ENCODE data around the gene KCNT1. TPM values are rescaled to one million over a fixed set of nuclear protein-coding genes. Genes with fewer than 3 reads are reported as not detected.

Gene KCNT1
- total RNA-seq, 1 experiment from 2014 or later, result 0.17 TPM

GRCh38 chr9:135683401-135684034 lies 18.5 kb upstream of the KCNT1 start:
- Histone ChIP-seq H3K36me3 (ENCODE audit: control insufficient read depth in 1 of 2, insufficient read depth in 2 of 2, low read length in 2 of 2) (no peaks in the 10 kb centered on the region), H3K79me2 (ENCODE audit: insufficient read depth, low read length) (no peaks in the 10 kb centered on the region), H3K4me3 (replicated peaks in 1 of 2; ENCODE audit: low read depth in 1 of 2, low read length in 2 of 2) (no peak overlapping the region), H3K27ac (ENCODE audit: low read depth, low read length) (no peak overlapping the region), H3K4me2 (ENCODE audit: low read length) (no peak overlapping the region), H3K27me3 (ENCODE audit: insufficient read depth, low read length) (no peaks in the 10 kb centered on the region), H3K9me2 (ENCODE audit: insufficient read depth) (no peaks in the 10 kb centered on the region), H3K9ac (ENCODE audit: low read length) (no peak overlapping the region), H3K4me1 (ENCODE audit: control insufficient read depth in 1 of 2, insufficient read depth in 2 of 2, low read length in 2 of 2) (no peaks in the 10 kb centered on the region), H2AFZ (ENCODE audit: low read depth, low read length, poor library complexity, severe bottlenecking) (no peak overlapping the region), H3K9me3 (ENCODE audit: control insufficient read depth in 1 of 2, insufficient read depth in 1 of 2, low read depth in 1 of 2, low read length in 2 of 2) (no peaks in the 10 kb centered on the region), H4K20me1 (ENCODE audit: insufficient read depth) (no peaks in the 10 kb centered on the region)
- no peak for DNase-seq (ENCODE audit: low read depth, low spot score)
- intact Hi-C loops (cut with micrococcal nuclease), result no loop called here
- no TSS peak for BruUV-seq (replicated peaks)
- TF ChIP-seq FOSL1 (IDR thresholded peaks at IDR 0.05; ENCODE audit: low read depth) (no peak), MAX (IDR thresholded peaks at IDR 0.05) (no peak), CBX3 (IDR thresholded peaks at IDR 0.05; ENCODE audit: low read depth) (no peak), SRF (IDR thresholded peaks at IDR 0.05; ENCODE audit: low read depth) (no peak), ELF1 (IDR thresholded peaks at IDR 0.05; ENCODE audit: borderline replicate concordance, low read depth) (no peak), CEBPB (IDR thresholded peaks at IDR 0.05; ENCODE audit: low read depth) (no peak), EZH2 (IDR thresholded peaks at IDR 0.05) (no peak), REST (IDR thresholded peaks at IDR 0.05; ENCODE audit: low read depth) (no peak), EGR1 (IDR thresholded peaks at IDR 0.05; ENCODE audit: low read depth) (no peak), YY1 (IDR thresholded peaks at IDR 0.05; ENCODE audit: extremely low read depth, insufficient replicate concordance, low read depth, low read length) (no peak), EZH2phosphoT487 (IDR thresholded peaks at IDR 0.05; ENCODE audit: borderline replicate concordance) (no peak), SP1 (IDR thresholded peaks at IDR 0.05; ENCODE audit: low read depth) (no peak), POLR2AphosphoS5 (IDR thresholded peaks at IDR 0.05; ENCODE audit: low read depth, low read length) (no peak), SIN3A (IDR thresholded peaks at IDR 0.05; ENCODE audit: low read depth) (no peak), ZFX (IDR thresholded peaks at IDR 0.05) (no peak), TCF7L2 (IDR thresholded peaks at IDR 0.05; ENCODE audit: borderline replicate concordance, extremely low read depth, insufficient read depth, insufficient read length) (no peak), POLR2A (IDR thresholded peaks at IDR 0.05; ENCODE audit: borderline replicate concordance, extremely low read depth, insufficient read depth, insufficient read length) (no peak), ZBTB33 (IDR thresholded peaks at IDR 0.05; ENCODE audit: extremely low read depth, insufficient replicate concordance, low read length) (no peak), CTCF (IDR thresholded peaks at IDR 0.05 in 2 of 3, conservative IDR thresholded peaks at IDR 0.05 in 1 of 3; ENCODE audit: borderline replicate concordance in 1 of 3, insufficient read depth in 1 of 3, low read depth in 2 of 3, low read length in 2 of 3) (no peak), JUND (IDR thresholded peaks at IDR 0.05) (no peak)
- RAD21 ChIA-PET (ENCODE audit: low non-redundant PET in 1 of 2, low total read pairs in 2 of 2, uncharacterized antibody in 2 of 2, unreplicated experiment in 2 of 2), result no interaction called here
- CTCF ChIA-PET, result no interaction called here
- POLR2A ChIA-PET, result no interaction called here
- ATAC-seq, result no peak

Measured in HCT116 (cell line).